Activated CD8-positive, alpha-beta T cell treated with anti-CD3 and anti-CD28 coated beads, Interleukin-2, amount 10 ng/mL, durations not matched to agents 7 days and 5 days (primary cell): ENCODE measurements around the gene OR2B2. TPM values are rescaled to one million over a fixed set of nuclear protein-coding genes. Genes with fewer than 3 reads are reported as not detected.
"Not testable (repeated sequence)": the region's sequence is repeated elsewhere in the genome, so short reads cannot be mapped to it uniquely, and the experiment has no call there.

Experiments used
- ATAC-seq: fragments of 150-1000 bp; cut with Tn5 transposase; one replicate; pipeline ENCODE4 v1.10.0; 2021; ENCODE audit warnings: moderate library complexity
- CTCF ChIA-PET: fragments of 350-600 bp; sonication (Branson Sonifier 250); formaldehyde crosslinking; loops from one replicate; lab custom pipeline; 2021; ENCODE audit warnings: antibody characterized with exemption; lab: Charles Lee
- POLR2A ChIA-PET: fragments of 350-600 bp; sonication (Branson Sonifier 250); formaldehyde crosslinking; loops from one replicate; lab custom pipeline; 2021; ENCODE audit warnings: antibody characterized with exemption; lab: Charles Lee
- DNase-seq: peaks from one replicate; pipeline ENCODE4 v3.0.0-alpha.2; 2020
- H3K27ac Mint-ChIP-seq: one replicate; pipeline ENCODE4 v1.8.0; 2021; ENCODE audit warnings: mild to moderate bottlenecking, mixed read lengths
- H3K27me3 Mint-ChIP-seq: one replicate; pipeline ENCODE4 v1.8.0; 2021; ENCODE audit warnings: low read depth, mixed read lengths
- H3K36me3 Mint-ChIP-seq: one replicate; pipeline ENCODE4 v1.8.0; 2021; ENCODE audit warnings: low read depth, mixed read lengths
- H3K4me1 Mint-ChIP-seq: one replicate; pipeline ENCODE4 v1.8.0; 2021; ENCODE audit warnings: low read depth, mixed read lengths
- H3K4me3 Mint-ChIP-seq: one replicate; pipeline ENCODE4 v1.8.0; 2021; ENCODE audit warnings: mild to moderate bottlenecking, mixed read lengths
- H3K9me3 Mint-ChIP-seq: one replicate; pipeline ENCODE4 v1.8.0; 2022; ENCODE audit warnings: mixed read lengths; ENCODE audit not compliant: insufficient read depth
- total RNA-seq, 2 experiments: library from RNA; stranded (reverse); gene quantifications; one replicate each; pipeline ENCODE4 v1.2.3, GENCODE V29; 2021

The OR2B2 gene
- not detected for total RNA-seq

GRCh38 chr6:27911956-27912446 is at the start of gene OR2B2:
Gene OR2B2 (minus strand): TSS chr6:27912396. CDS start chr6:27912319, 77 bp downstream.
- Mint-ChIP-seq H3K36me3 (no peaks in the 10 kb centered on the region), H3K27me3 (peaks cover 35% of the 10 kb centered on the region), H3K4me1 (no peaks in the 10 kb centered on the region), H3K9me3 (no peaks in the 10 kb centered on the region), H3K4me3 (no peak within 1 kb of the TSS), H3K27ac (no peak within 1 kb of the TSS)
- no peak for DNase-seq
- CTCF ChIA-PET = no interaction called here
- ATAC-seq = no peak
- POLR2A ChIA-PET = no interaction called here

DNA sequence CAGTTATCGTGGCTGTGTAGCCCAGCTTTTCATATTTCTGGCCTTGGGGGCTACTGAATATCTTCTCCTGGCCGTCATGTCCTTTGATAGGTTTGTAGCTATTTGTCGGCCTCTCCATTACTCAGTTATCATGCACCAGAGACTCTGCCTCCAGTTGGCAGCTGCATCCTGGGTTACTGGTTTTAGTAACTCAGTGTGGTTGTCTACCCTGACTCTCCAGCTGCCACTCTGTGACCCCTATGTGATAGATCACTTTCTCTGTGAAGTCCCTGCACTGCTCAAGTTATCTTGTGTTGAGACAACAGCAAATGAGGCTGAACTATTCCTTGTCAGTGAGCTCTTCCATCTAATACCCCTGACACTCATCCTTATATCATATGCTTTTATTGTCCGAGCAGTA is 45.3 kb upstream of the OR2B2 start:
- Mint-ChIP-seq H3K36me3 (no peaks in the 10 kb centered on the region), H3K9me3 (no peaks in the 10 kb centered on the region), H3K4me3 (no peak overlapping the region), H3K27me3 (peaks cover 29% of the 10 kb centered on the region), H3K4me1 (no peaks in the 10 kb centered on the region), H3K27ac (no peak overlapping the region)
- no peak for ATAC-seq
- ChIA-PET POLR2A (no interaction called here), CTCF (no interaction called here)
- DNase-seq = no peak

DNA sequence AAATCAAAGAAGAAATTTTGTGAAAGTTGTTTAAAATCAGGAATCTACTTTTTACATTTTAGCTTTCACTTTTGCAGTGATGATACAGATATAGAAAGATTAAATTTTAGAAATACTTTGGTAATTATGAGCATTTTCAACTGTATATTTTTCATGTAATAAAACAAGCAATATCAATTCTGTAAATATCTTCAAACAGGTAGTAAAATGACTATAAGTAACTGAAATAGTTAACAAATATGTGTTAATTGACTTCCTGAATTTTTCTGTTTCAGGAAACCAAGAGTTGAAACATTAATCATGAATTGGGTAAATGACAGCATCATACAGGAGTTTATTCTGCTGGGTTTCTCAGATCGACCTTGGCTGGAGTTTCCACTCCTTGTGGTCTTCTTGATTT is 44.7 kb upstream of the OR2B2 start, which contains the start of gene OR2B6:
Gene OR2B6, plus strand, starts transcription at position 301 of the 400 bp plus-strand sequence. Its CDS starts 0 bp downstream, at position 301.
- no peak for ATAC-seq
- H3K4me3 Mint-ChIP-seq = no peak within 1 kb of the TSS
- no peaks in the 10 kb centered on the region for H3K4me1 Mint-ChIP-seq
- ChIA-PET POLR2A (no interaction called here), CTCF (no interaction called here)
- no peaks in the 10 kb centered on the region for H3K9me3 Mint-ChIP-seq
- no peak for DNase-seq
- no peak within 1 kb of the TSS for H3K27ac Mint-ChIP-seq
- H3K36me3 Mint-ChIP-seq = no peaks in the 10 kb centered on the region
- H3K27me3 Mint-ChIP-seq = peaks cover 33% of the 10 kb centered on the region

- CTCF ChIA-PET = no interaction called here
- ATAC-seq = no peak
- peaks cover 31% of the 10 kb centered on the region for H3K27me3 Mint-ChIP-seq
Observed at GRCh38 chr6:27951040-27951439, 38.8 kb upstream of the OR2B2 start.

GRCh38 chr6:27948237-27948636 is 36.0 kb upstream of the OR2B2 start:
- ATAC-seq = no peak
- no peak overlapping the region for H3K4me3 Mint-ChIP-seq
- H3K9me3 Mint-ChIP-seq = no peaks in the 10 kb centered on the region
- no peaks in the 10 kb centered on the region for H3K4me1 Mint-ChIP-seq
- no peak for DNase-seq
- H3K27me3 Mint-ChIP-seq = peaks cover 24% of the 10 kb centered on the region
- ChIA-PET CTCF (no interaction called here), POLR2A (no interaction called here)
- no peak overlapping the region for H3K27ac Mint-ChIP-seq
- H3K36me3 Mint-ChIP-seq = no peaks in the 10 kb centered on the region

More at GRCh38 chr6:27951040-27951439, 38.8 kb upstream of the OR2B2 start:
- no peak for DNase-seq
- POLR2A ChIA-PET = no interaction called here
- Mint-ChIP-seq H3K36me3 (no peaks in the 10 kb centered on the region), H3K27ac (no peak overlapping the region), H3K4me1 (no peaks in the 10 kb centered on the region), H3K9me3 (no peaks in the 10 kb centered on the region), H3K4me3 (no peak overlapping the region)

DNA sequence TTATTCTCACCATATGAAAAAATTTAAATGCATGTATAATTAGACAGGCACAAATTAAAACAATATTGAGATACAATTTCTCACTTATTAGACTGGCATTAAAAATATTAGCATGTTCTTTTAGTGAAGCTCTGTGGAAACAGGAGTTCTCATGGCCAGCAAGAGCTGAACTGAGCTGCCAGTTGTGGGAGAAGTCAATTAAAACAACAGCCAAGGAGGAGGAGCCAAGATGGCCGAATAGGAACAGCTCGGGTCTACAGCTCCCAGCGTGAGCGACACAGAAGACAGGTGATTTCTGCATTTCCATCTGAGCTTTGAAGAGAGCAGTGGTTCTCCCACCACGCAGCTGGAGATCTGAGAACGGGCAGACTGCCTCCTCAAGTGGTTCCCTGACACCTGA is 30.9 kb upstream of the OR2B2 start:
- not testable (repeated sequence) for H3K4me3 Mint-ChIP-seq, H3K9me3 Mint-ChIP-seq

GRCh38 chr6:27940766-27941165 is 28.6 kb upstream of the OR2B2 start:
- Mint-ChIP-seq H3K36me3 (no peaks in the 10 kb centered on the region), H3K4me1 (no peaks in the 10 kb centered on the region), H3K9me3 (no peaks in the 10 kb centered on the region), H3K27ac (no peak overlapping the region), H3K4me3 (no peak overlapping the region), H3K27me3 (peaks cover 24% of the 10 kb centered on the region)
- no peak for ATAC-seq
- ChIA-PET CTCF (no interaction called here), POLR2A (no interaction called here)
- no peak for DNase-seq

More for the DNA sequence above, 30.9 kb upstream of the OR2B2 start:
- ATAC-seq, H3K4me1 Mint-ChIP-seq, DNase-seq, H3K36me3 Mint-ChIP-seq, POLR2A ChIA-PET, H3K27ac Mint-ChIP-seq, CTCF ChIA-PET: not testable (repeated sequence)
- peaks cover 31% of the 10 kb centered on the region for H3K27me3 Mint-ChIP-seq

DNA sequence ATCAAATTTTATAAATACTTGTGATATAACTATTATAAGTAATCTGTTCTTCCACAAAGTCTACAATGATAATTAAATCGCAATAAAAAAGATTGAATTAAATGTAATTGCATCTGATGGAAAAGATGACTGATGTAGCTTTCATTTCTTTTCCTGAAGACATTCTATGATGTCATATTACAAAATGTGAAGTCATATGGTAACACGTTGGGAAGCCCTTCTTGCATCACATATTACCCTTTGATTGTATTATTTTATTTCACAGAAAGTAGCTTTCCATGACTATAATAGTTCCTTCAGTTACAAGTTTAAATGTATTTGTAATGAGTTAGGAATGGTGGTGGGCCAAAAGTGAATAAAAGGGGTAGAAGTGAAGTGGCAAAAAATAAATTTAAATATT is 19.0 kb upstream of the OR2B2 start:
- no peak for ATAC-seq
- Mint-ChIP-seq H3K4me3 (no peak overlapping the region), H3K27ac (no peak overlapping the region), H3K36me3 (no peaks in the 10 kb centered on the region), H3K4me1 (no peaks in the 10 kb centered on the region), H3K9me3 (no peaks in the 10 kb centered on the region), H3K27me3 (peaks cover 20% of the 10 kb centered on the region)
- POLR2A ChIA-PET = no interaction called here
- DNase-seq = no peak
- CTCF ChIA-PET = no interaction called here

DNA sequence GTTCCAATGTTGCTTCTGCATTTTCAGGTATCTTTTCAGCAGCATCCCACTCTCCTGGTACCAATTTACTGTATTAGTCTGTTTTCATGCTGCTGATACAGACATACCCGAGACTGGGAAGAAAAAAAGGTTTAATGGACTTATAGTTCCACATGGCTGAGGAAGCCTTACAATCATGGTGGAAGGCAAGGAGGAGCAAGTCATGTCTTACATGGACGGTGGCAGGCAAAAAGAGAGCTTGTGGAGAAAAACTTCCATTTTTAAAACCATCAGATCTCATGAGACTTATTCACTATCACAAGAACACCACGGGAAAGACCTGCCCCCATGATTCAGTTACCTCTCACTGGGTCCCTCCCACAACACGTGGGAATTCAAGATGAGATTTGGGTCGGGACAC is 17.7 kb upstream of the OR2B2 start:
- H3K36me3 Mint-ChIP-seq, H3K9me3 Mint-ChIP-seq, ATAC-seq, H3K4me1 Mint-ChIP-seq, CTCF ChIA-PET, POLR2A ChIA-PET, H3K4me3 Mint-ChIP-seq, DNase-seq, H3K27ac Mint-ChIP-seq: not testable (repeated sequence)
- peaks cover 22% of the 10 kb centered on the region for H3K27me3 Mint-ChIP-seq

- ATAC-seq, H3K27ac Mint-ChIP-seq, H3K9me3 Mint-ChIP-seq, CTCF ChIA-PET, DNase-seq, H3K36me3 Mint-ChIP-seq, H3K4me3 Mint-ChIP-seq, H3K4me1 Mint-ChIP-seq, POLR2A ChIA-PET: not testable (repeated sequence)
- peaks cover 27% of the 10 kb centered on the region for H3K27me3 Mint-ChIP-seq
Observed at GRCh38 chr6:27928041-27928440, 15.8 kb upstream of the OR2B2 start.

DNA sequence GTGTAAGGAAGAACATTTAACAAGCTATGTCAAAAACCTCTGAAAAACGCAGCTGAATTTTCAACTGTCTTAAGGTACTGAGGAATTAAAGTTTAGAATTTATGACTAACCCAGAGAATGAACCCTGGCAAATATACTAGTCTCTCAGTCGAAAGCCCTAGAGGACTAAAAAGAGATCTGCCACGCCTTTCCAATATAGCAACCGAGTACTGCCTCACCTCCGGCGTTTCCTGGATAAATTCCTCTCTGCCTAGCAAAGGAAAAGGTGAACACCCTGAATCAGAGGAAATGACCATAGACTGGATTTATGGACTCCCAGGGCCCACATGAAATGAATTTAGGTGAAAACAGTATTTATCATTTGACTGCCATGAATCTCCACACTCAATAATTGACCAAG is 12.0 kb upstream of the OR2B2 start:
- no peak for DNase-seq
- ChIA-PET CTCF (no interaction called here), POLR2A (no interaction called here)
- H3K27ac Mint-ChIP-seq = no peak overlapping the region
- no peaks in the 10 kb centered on the region for H3K9me3 Mint-ChIP-seq
- H3K4me3 Mint-ChIP-seq = no peak overlapping the region
- no peaks in the 10 kb centered on the region for H3K36me3 Mint-ChIP-seq
- H3K4me1 Mint-ChIP-seq = no peaks in the 10 kb centered on the region
- H3K27me3 Mint-ChIP-seq = peaks cover 26% of the 10 kb centered on the region
- no peak for ATAC-seq

- H3K27ac Mint-ChIP-seq = no peak overlapping the region
- H3K27me3 Mint-ChIP-seq = peaks cover 24% of the 10 kb centered on the region
- ChIA-PET CTCF (no interaction called here), POLR2A (no interaction called here)
- no peaks in the 10 kb centered on the region for H3K9me3 Mint-ChIP-seq
- no peak overlapping the region for H3K4me3 Mint-ChIP-seq
- no peak for ATAC-seq
- H3K4me1 Mint-ChIP-seq = no peaks in the 10 kb centered on the region
- DNase-seq = no peak
- H3K36me3 Mint-ChIP-seq = no peaks in the 10 kb centered on the region
Observed at GRCh38 chr6:27922949-27923348, 10.8 kb upstream of the OR2B2 start.

GRCh38 chr6:27908017-27908416 is 4.2 kb downstream of the OR2B2 start:
- Mint-ChIP-seq H3K27me3 (peaks cover 31% of the 10 kb centered on the region), H3K4me1 (no peaks in the 10 kb centered on the region), H3K36me3 (no peaks in the 10 kb centered on the region), H3K9me3 (no peaks in the 10 kb centered on the region), H3K4me3 (no peak overlapping the region), H3K27ac (no peak overlapping the region)
- ATAC-seq (no peak), DNase-seq (no peak)
- POLR2A ChIA-PET = interaction anchor here (0.6 kb wide), 1 partner anchor 741 kb away, joined by 3 read pairs; no protein-coding TSS in a partner anchor
- CTCF ChIA-PET = interaction anchor here (1.5 kb wide), 1 partner anchor 448 kb away, joined by 4 read pairs; no protein-coding TSS in a partner anchor
